ENCODE measurements around the gene RABGEF1.
"Not testable (repeated sequence)": the region's sequence is repeated elsewhere in the genome, so short reads cannot be mapped to it uniquely, and the experiment has no call there.

RABGEF1 gene

DNA sequence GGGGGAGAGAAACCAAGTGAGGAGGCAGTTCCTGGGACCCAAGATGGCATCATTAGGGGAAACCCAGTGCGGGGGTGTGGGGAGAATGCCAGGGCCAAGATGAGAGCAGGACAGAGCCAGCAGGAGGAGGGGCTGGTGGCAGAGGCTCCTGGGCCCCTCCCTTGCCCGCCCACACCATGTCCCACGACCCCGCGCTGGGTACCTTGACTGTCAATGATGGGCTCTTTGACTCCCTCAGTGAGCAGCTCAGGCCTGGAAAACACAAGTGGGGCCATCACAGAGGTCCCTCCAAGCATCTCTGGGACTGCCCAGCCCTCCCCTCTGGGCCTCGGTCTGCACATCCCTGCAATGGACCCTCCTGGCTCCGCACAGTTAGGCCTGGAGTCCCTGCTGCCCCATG is 75.4 kb downstream of the RABGEF1 start:
- Histone ChIP-seq H4K20me1 (ENCODE audit: insufficient read depth, low read length, poor library complexity, severe bottlenecking) (no peaks in the 10 kb centered on the region), H3K36me3 (ENCODE audit: insufficient read depth, low read length) (peaks cover 12% of the 10 kb centered on the region), H3F3A (ENCODE audit: low read depth) (no peaks in the 10 kb centered on the region), H3K9me2 (replicated peaks; ENCODE audit: low read depth, low read length) (no peaks in the 10 kb centered on the region), H3K4me3 (ENCODE audit: low read length, poor library complexity, severe bottlenecking) (no peak overlapping the region), H3K9ac (ENCODE audit: low read depth, low read length, poor library complexity, severe bottlenecking) (no peak overlapping the region), H3K27me3 (ENCODE audit: insufficient read depth, low read length, poor library complexity, severe bottlenecking) (no peaks in the 10 kb centered on the region), H2AFZ (ENCODE audit: low read length) (no peak overlapping the region), H3K4me1 (ENCODE audit: insufficient read depth, low read length, poor library complexity, severe bottlenecking) (no peaks in the 10 kb centered on the region), H3K4me2 (ENCODE audit: low read depth, low read length, poor library complexity, severe bottlenecking) (no peak overlapping the region), H3K79me2 (ENCODE audit: insufficient read depth, low read length) (no peaks in the 10 kb centered on the region), H3K9me3 (ENCODE audit: insufficient read depth, low read depth, low read length) (no peaks in the 10 kb centered on the region)
- no peak for TF ChIP-seq EZH2phosphoT487 (IDR thresholded peaks at IDR 0.05; ENCODE audit: borderline replicate concordance)
- TF ChIP-seq, protein P1, sequence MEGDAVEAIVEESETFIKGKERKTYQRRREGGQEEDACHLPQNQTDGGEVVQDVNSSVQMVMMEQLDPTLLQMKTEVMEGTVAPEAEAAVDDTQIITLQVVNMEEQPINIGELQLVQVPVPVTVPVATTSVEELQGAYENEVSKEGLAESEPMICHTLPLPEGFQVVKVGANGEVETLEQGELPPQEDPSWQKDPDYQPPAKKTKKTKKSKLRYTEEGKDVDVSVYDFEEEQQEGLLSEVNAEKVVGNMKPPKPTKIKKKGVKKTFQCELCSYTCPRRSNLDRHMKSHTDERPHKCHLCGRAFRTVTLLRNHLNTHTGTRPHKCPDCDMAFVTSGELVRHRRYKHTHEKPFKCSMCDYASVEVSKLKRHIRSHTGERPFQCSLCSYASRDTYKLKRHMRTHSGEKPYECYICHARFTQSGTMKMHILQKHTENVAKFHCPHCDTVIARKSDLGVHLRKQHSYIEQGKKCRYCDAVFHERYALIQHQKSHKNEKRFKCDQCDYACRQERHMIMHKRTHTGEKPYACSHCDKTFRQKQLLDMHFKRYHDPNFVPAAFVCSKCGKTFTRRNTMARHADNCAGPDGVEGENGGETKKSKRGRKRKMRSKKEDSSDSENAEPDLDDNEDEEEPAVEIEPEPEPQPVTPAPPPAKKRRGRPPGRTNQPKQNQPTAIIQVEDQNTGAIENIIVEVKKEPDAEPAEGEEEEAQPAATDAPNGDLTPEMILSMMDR (conservative IDR thresholded peaks at IDR 0.05; ENCODE audit: low read length): no peak

- H3K27me3 ChIP-seq (ENCODE audit: insufficient read depth, low read length, poor library complexity, severe bottlenecking); H3K9me3 ChIP-seq (ENCODE audit: insufficient read depth, low read depth, low read length); H3K4me1 ChIP-seq (ENCODE audit: insufficient read depth, low read length, poor library complexity, severe bottlenecking); H3K4me3 ChIP-seq (ENCODE audit: low read length, poor library complexity, severe bottlenecking); H4K20me1 ChIP-seq (ENCODE audit: insufficient read depth, low read length, poor library complexity, severe bottlenecking); H3K4me2 ChIP-seq (ENCODE audit: low read depth, low read length, poor library complexity, severe bottlenecking); H3K36me3 ChIP-seq (ENCODE audit: insufficient read depth, low read length); H3K9me2 ChIP-seq (replicated peaks; ENCODE audit: low read depth, low read length); H3K9ac ChIP-seq (ENCODE audit: low read depth, low read length, poor library complexity, severe bottlenecking); H3F3A ChIP-seq (ENCODE audit: low read depth); H2AFZ ChIP-seq (ENCODE audit: low read length); H3K79me2 ChIP-seq (ENCODE audit: insufficient read depth, low read length): not testable (repeated sequence)
These were observed 76.1 kb downstream of the RABGEF1 start for GRCh38 chr7:66816658-66817057.

DNA sequence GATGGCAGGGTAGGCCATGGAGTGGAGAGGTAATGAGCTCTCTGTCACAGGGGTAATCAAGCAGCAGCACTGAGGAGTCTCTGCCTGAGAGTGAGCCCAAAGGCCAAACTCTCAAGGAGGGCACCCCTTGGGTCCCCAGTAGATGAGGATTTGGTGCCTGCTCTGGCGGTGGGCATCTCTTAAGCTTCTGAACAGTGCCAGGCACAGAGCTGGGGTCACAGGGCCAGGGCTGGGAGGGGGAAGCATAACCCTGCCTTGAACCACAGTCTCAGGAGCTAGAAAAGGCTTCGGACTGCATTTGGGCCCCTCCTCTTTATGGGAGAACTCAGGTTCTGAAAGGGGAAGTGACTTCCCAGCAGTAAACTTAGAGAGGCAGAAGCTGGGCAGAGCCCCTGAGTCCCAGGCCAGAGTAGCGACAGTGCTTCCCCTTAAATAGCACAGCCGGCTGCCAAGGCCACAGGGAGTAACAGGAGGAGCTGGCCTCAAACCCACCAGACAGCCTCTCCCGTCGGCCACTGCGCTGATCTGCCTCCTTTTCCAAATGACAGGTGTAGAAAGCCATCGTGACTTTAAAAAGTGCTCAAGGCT is 76.8 kb downstream of the RABGEF1 start:
- not testable (repeated sequence) for H2AFZ ChIP-seq (ENCODE audit: low read length); H3K9me3 ChIP-seq (ENCODE audit: insufficient read depth, low read depth, low read length); H3K36me3 ChIP-seq (ENCODE audit: insufficient read depth, low read length); H3K79me2 ChIP-seq (ENCODE audit: insufficient read depth, low read length); H3K4me1 ChIP-seq (ENCODE audit: insufficient read depth, low read length, poor library complexity, severe bottlenecking); H3K9ac ChIP-seq (ENCODE audit: low read depth, low read length, poor library complexity, severe bottlenecking); H3K9me2 ChIP-seq (replicated peaks; ENCODE audit: low read depth, low read length); H3K4me2 ChIP-seq (ENCODE audit: low read depth, low read length, poor library complexity, severe bottlenecking); H3F3A ChIP-seq (ENCODE audit: low read depth); H3K27me3 ChIP-seq (ENCODE audit: insufficient read depth, low read length, poor library complexity, severe bottlenecking); H4K20me1 ChIP-seq (ENCODE audit: insufficient read depth, low read length, poor library complexity, severe bottlenecking); H3K4me3 ChIP-seq (ENCODE audit: low read length, poor library complexity, severe bottlenecking)

GRCh38 chr7:66817956-66818355 is 77.4 kb downstream of the RABGEF1 start:
- H3K4me2 ChIP-seq (ENCODE audit: low read depth, low read length, poor library complexity, severe bottlenecking); H3K27me3 ChIP-seq (ENCODE audit: insufficient read depth, low read length, poor library complexity, severe bottlenecking); H3K9me3 ChIP-seq (ENCODE audit: insufficient read depth, low read depth, low read length); H3K79me2 ChIP-seq (ENCODE audit: insufficient read depth, low read length); H3K9me2 ChIP-seq (replicated peaks; ENCODE audit: low read depth, low read length); H3K9ac ChIP-seq (ENCODE audit: low read depth, low read length, poor library complexity, severe bottlenecking); H3F3A ChIP-seq (ENCODE audit: low read depth); H3K4me1 ChIP-seq (ENCODE audit: insufficient read depth, low read length, poor library complexity, severe bottlenecking); H3K36me3 ChIP-seq (ENCODE audit: insufficient read depth, low read length); H2AFZ ChIP-seq (ENCODE audit: low read length); H3K4me3 ChIP-seq (ENCODE audit: low read length, poor library complexity, severe bottlenecking); H4K20me1 ChIP-seq (ENCODE audit: insufficient read depth, low read length, poor library complexity, severe bottlenecking): not testable (repeated sequence)

DNA sequence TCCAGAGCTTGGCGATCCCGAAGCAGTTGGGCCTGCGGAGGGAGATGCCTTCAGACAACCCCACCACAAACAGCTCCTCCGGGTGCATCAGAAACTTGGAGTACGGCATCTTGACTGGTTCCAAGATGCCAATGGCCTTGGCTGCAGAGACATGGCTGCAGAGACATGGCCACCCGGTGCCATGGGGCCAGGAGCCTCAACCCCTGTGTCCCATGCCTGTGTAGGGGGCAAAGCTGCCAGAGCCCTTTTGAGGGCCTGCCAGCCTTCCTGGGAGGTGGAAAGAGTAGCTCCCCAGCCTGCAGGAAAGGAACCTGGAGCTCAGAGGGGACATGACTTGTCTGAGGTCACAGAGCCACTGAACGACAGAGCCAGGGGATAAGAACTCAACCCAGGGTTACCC is 83.5 kb downstream of the RABGEF1 start:
- Histone ChIP-seq H3K79me2 (ENCODE audit: insufficient read depth, low read length) (no peaks in the 10 kb centered on the region), H3K27me3 (ENCODE audit: insufficient read depth, low read length, poor library complexity, severe bottlenecking) (no peaks in the 10 kb centered on the region), H3K4me1 (ENCODE audit: insufficient read depth, low read length, poor library complexity, severe bottlenecking) (no peaks in the 10 kb centered on the region), H2AFZ (ENCODE audit: low read length) (no peak overlapping the region), H3K4me2 (ENCODE audit: low read depth, low read length, poor library complexity, severe bottlenecking) (no peak overlapping the region), H3F3A (ENCODE audit: low read depth) (no peaks in the 10 kb centered on the region), H3K9me2 (replicated peaks; ENCODE audit: low read depth, low read length) (no peaks in the 10 kb centered on the region), H4K20me1 (ENCODE audit: insufficient read depth, low read length, poor library complexity, severe bottlenecking) (no peaks in the 10 kb centered on the region), H3K36me3 (ENCODE audit: insufficient read depth, low read length) (no peaks in the 10 kb centered on the region), H3K9me3 (ENCODE audit: insufficient read depth, low read depth, low read length) (no peaks in the 10 kb centered on the region; the same call in 1 of the 2 replicates), H3K4me3 (ENCODE audit: low read length, poor library complexity, severe bottlenecking) (no peak overlapping the region), H3K9ac (ENCODE audit: low read depth, low read length, poor library complexity, severe bottlenecking) (no peak overlapping the region)
- no peak for TF ChIP-seq EZH2phosphoT487 (IDR thresholded peaks at IDR 0.05; ENCODE audit: borderline replicate concordance)
- TF ChIP-seq, protein P1 (conservative IDR thresholded peaks at IDR 0.05; ENCODE audit: low read length): no peak

All from Loucy (cell line).